NCI-H1417 (cell line): Measurements from ENCODE around the gene VIPR1.
A peak's percentile ranks its signal among the peaks of the same experiment; 100 is the strongest.
"Not testable (repeated sequence)": the region's sequence is repeated elsewhere in the genome, so short reads cannot be mapped to it uniquely, and the experiment has no call there.

Experiments used
- DNase-seq, 3 experiments: peaks; one replicate each; lab custom pipeline; 2025; lab: John Stamatoyannopoulos, UW

The VIPR1 gene

GRCh38 chr3:42578054-42578453, 75.6 kb downstream of the VIPR1 start:
- DNase-seq = no peak

- DNase-seq = not testable (repeated sequence)
Observed at GRCh38 chr3:42579346-42579745, 76.9 kb downstream of the VIPR1 start.

- DNase-seq = no peak
Observed at GRCh38 chr3:42581400-42581708, 78.9 kb downstream of the VIPR1 start.

- DNase-seq = peak; percentile 89 to 95 (median 93)
Observed at GRCh38 chr3:42581709-42582473, 79.4 kb downstream of the VIPR1 start, which contains the start of gene SEC22C. Gene SEC22C, minus strand, starts transcription at chr3:42581967. Its CDS starts 12,921 bp downstream, at chr3:42569046.

- no peak for DNase-seq
Observed at GRCh38 chr3:42582474-42583070, 80.1 kb downstream of the VIPR1 start.
